Fibroblast of mammary gland (primary cell): Measurements from ENCODE around the gene ERC1.

Experiments used
- DNase-seq: peaks from one replicate; pipeline ENCODE4 v3.0.0-alpha.2; 2010; ENCODE audit warnings: low read depth
- H3K4me3 ChIP-seq: 2 replicates; pipeline ENCODE4 v1.5.1; 2011; ENCODE audit warnings: low read depth, mild to moderate bottlenecking, low read length, moderate library complexity; ENCODE audit not compliant: control insufficient read depth
- TF ChIP-seq, protein P1 (sequence below): conservative IDR thresholded peaks from 2 replicates; pipeline ENCODE4 v1.5.1; 2011; ENCODE audit warnings: low read depth, low read length, inconsistent platforms; ENCODE audit not compliant: control insufficient read depth, insufficient read depth

The ERC1 gene

DNA sequence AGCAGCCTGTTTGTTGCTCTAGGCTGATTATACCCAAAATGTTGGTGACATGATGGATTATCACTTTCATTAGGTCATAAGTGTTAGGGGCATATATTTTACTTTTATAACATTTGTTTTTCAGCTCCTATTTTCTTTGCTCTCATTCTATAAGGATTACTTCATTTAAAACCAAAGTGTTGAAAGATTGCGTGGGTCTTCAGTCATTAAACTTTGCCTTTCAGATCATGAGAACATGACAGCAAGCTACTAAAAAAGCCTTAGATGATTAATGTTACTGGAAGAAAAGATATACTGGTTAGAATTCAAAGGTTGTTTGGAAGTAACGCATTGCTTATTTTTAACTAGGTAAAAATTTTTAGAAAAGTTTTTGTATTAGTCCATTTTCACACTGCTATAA is 156.8 kb downstream of the ERC1 start:
- TF ChIP-seq, protein P1, sequence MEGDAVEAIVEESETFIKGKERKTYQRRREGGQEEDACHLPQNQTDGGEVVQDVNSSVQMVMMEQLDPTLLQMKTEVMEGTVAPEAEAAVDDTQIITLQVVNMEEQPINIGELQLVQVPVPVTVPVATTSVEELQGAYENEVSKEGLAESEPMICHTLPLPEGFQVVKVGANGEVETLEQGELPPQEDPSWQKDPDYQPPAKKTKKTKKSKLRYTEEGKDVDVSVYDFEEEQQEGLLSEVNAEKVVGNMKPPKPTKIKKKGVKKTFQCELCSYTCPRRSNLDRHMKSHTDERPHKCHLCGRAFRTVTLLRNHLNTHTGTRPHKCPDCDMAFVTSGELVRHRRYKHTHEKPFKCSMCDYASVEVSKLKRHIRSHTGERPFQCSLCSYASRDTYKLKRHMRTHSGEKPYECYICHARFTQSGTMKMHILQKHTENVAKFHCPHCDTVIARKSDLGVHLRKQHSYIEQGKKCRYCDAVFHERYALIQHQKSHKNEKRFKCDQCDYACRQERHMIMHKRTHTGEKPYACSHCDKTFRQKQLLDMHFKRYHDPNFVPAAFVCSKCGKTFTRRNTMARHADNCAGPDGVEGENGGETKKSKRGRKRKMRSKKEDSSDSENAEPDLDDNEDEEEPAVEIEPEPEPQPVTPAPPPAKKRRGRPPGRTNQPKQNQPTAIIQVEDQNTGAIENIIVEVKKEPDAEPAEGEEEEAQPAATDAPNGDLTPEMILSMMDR, result no peak
- no peak overlapping the region for H3K4me3 ChIP-seq

DNA sequence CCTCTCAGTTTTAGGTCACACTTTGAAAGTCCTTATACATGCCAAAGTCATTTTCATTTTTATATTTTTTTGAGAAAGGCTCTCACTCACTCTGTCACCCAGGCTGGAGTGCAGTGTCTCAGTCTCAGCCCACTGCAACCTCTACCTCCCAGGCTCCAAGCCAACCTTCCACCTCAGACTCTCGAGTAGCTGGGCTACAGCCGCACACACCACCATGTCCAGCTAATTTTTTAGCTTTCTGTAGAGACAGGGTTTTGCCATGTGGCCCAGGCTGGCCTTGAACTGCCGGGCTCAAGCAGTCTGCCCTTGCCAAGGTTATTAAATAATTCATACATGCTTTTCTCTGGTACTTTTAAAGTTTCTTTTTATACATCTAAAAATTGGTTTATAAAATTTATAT is 166.0 kb downstream of the ERC1 start:
- no peak for DNase-seq
- TF ChIP-seq, protein P1, result no peak
- H3K4me3 ChIP-seq, result no peak overlapping the region

More for the DNA sequence above, 156.8 kb downstream of the ERC1 start:
- DNase-seq, result no peak

DNA sequence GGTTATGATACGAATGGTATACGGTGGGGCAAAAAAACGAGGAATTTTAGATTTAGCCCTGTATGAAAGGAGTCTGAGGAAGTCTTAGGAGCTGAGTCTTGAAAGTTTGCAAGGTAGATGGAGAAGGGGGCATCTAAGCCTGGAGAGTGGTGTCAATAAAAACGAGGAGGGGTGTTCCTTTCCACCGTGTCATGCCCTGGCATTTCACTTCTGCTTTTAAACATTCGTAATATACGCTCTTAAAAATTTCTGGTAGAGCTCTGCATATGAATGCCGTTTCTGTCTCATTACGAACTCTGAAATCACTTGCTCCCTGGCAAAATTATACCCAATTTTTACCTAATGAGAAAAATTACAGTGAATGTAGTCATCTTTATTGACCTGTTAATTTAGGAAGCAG is 170.2 kb downstream of the ERC1 start:
- TF ChIP-seq, protein P1, result no peak
- H3K4me3 ChIP-seq, result no peak overlapping the region
- no peak for DNase-seq

DNA sequence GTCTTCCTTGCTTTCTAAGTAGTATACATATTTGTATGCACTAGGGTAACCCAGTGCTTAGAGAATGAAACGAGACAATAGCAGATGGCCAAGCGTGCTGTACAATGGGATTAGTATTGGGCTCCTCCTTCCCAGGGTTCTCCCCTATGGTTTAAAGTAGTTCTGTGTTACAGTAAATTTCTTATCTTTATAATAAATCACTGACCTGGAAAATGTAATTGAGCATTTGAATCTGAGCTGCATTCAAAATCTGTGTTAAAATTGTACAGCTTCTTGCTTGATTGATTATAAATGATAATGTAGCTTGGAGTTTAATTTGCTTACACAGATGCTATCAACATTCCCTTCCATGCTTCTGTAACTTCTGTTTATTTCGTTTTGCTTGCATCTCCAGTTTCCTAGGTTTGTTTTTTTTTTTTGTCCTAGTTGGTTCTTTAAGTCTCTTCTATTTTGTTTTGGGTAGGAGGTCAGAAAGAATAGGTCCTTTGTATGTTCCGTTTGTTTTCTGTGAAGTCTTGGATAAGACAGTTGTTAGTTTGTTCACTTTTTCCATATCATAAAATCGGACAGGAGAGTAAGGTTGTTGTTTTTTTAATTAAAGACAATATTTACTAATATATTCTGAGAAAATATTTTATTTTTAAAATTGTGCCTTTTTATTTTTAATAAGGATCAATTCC is 171.2 kb downstream of the ERC1 start:
- no peak for DNase-seq
- H3K4me3 ChIP-seq, result no peak overlapping the region
- TF ChIP-seq, protein P1, result no peak

DNA sequence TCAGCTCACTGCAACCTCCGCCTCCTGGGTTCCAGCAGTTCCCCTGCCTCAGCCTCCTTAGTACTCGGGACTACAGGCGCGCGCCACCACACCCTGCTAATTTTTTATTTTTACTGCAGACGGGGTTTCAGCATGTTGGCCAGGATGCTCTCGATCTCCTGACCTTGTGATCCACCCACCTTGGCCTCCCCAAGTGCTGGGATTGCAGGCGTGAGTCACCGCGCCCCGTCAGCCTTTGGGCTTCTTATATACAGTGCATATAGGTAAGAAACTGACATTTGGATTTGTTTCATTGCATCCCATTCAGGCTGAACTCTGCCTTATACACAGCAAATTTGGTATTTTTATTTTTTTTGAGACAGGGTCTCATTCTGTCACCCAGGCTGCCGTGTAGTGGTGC is 176.8 kb downstream of the ERC1 start:
- DNase-seq, result no peak
- no peak overlapping the region for H3K4me3 ChIP-seq
- TF ChIP-seq, protein P1, result no peak

DNA sequence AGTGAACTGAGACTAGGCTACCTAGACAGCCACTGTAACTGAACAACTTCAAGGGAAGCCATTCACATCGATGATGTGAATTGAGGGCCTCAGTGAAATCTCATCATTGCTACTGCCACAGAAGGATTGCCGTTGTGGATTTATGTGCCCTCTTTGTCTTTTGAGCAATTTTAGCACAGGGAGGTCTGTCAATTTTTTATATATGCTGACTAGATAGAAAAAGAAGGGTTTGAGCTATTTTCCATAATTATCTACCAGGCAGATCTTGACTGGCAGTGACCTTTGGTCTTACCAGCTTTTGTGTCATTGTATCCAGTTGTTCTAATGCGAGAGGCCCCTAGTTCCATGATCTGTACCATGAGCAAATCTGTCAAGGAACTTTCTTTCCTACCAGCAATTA is 179.4 kb downstream of the ERC1 start:
- H3K4me3 ChIP-seq, result no peak overlapping the region
- TF ChIP-seq, protein P1, result no peak
- no peak for DNase-seq
